Measurements from ENCODE around the gene TNKS1BP1.

- TF ChIP-seq CTCF (IDR thresholded peaks at IDR 0.05; ENCODE audit: low read depth, low read length, missing input control) (no peak), GABPA (IDR thresholded peaks at IDR 0.05 in 1 of 2, conservative IDR thresholded peaks at IDR 0.05 in 1 of 2) (no peak)
Measured at GRCh38 chr11:57251037-57251436, 73.7 kb downstream of the TNKS1BP1 start.

All from liver (tissue), 3 donors.